ENCODE results near the gene RPL27. TPM values are rescaled to one million over a fixed set of nuclear protein-coding genes. Genes with fewer than 3 reads are reported as not detected.

Gene RPL27
- total and polyA plus RNA-seq, 2 of the 13 experiments (the other 11 are each of a cell fraction or from before 2014, with no cell fraction given) = 1,585 to 5,840 TPM

GRCh38 chr17:43043307-43043706, 45.1 kb downstream of the RPL27 start:
- CTCF ChIA-PET (ENCODE audit: low intra/inter-chr PET ratio, low total read pairs) = no interaction called here
- no peaks in the 10 kb centered on the region for H3K9me3 ChIP-seq (ENCODE audit: low read length)

More at GRCh38 chr17:43043307-43043706, 45.1 kb downstream of the RPL27 start:
- H3K79me2 ChIP-seq (ENCODE audit: insufficient read depth, low read length) = no peaks in the 10 kb centered on the region
- DNase-seq (ENCODE audit: low spot score) (no peak), FAIRE-seq (no peak), ATAC-seq (no peak)
- H4K20me1 ChIP-seq (ENCODE audit: insufficient read depth, low read length) = no peaks in the 10 kb centered on the region
- no peak overlapping the region for H3K4me3 ChIP-seq (replicated peaks in 1 of 3; ENCODE audit: insufficient read depth in 1 of 3, low read depth in 2 of 3, low read length in 3 of 3)
- no TSS peak for BruUV-seq (replicated peaks)
- TF ChIP-seq ZNF724P (CRISPR knock-in tag; IDR thresholded peaks at IDR 0.05; ENCODE audit: borderline replicate concordance) (no peak), ZNF607 (CRISPR knock-in tag; IDR thresholded peaks at IDR 0.05; ENCODE audit: borderline replicate concordance) (no peak), EHMT2 (IDR thresholded peaks at IDR 0.05; ENCODE audit: borderline replicate concordance, low read depth, low read length) (no peak), FLYWCH1 (CRISPR knock-in tag; IDR thresholded peaks at IDR 0.05) (no peak), DMAP1 (CRISPR knock-in tag; IDR thresholded peaks at IDR 0.05) (no peak), ZFX (CRISPR knock-in tag; IDR thresholded peaks at IDR 0.05; ENCODE audit: low read depth) (no peak), TP53 (CRISPR knock-in tag; conservative IDR thresholded peaks at IDR 0.05) (no peak), ZNF792 (CRISPR knock-in tag; IDR thresholded peaks at IDR 0.05) (no peak), ZNF317 (CRISPR knock-in tag; IDR thresholded peaks at IDR 0.05) (no peak), ZNF326 (CRISPR knock-in tag; IDR thresholded peaks at IDR 0.05; ENCODE audit: borderline replicate concordance) (no peak), E2F1 (CRISPR knock-in tag; IDR thresholded peaks at IDR 0.05) (no peak), ZNF598 (CRISPR knock-in tag; IDR thresholded peaks at IDR 0.05; ENCODE audit: borderline replicate concordance) (no peak), ZNF678 (CRISPR knock-in tag; IDR thresholded peaks at IDR 0.05) (no peak), NFATC3 (CRISPR knock-in tag; IDR thresholded peaks at IDR 0.05) (no peak), SALL1 (CRISPR knock-in tag; IDR thresholded peaks at IDR 0.05) (no peak), SOX13 (IDR thresholded peaks at IDR 0.05) (no peak), SOX13 (CRISPR knock-in tag; conservative IDR thresholded peaks at IDR 0.05 in 1 of 2, IDR thresholded peaks at IDR 0.05 in 1 of 2) (no peak), HHEX (CRISPR knock-in tag; IDR thresholded peaks at IDR 0.05) (no peak)
- TF ChIP-seq, protein P1, sequence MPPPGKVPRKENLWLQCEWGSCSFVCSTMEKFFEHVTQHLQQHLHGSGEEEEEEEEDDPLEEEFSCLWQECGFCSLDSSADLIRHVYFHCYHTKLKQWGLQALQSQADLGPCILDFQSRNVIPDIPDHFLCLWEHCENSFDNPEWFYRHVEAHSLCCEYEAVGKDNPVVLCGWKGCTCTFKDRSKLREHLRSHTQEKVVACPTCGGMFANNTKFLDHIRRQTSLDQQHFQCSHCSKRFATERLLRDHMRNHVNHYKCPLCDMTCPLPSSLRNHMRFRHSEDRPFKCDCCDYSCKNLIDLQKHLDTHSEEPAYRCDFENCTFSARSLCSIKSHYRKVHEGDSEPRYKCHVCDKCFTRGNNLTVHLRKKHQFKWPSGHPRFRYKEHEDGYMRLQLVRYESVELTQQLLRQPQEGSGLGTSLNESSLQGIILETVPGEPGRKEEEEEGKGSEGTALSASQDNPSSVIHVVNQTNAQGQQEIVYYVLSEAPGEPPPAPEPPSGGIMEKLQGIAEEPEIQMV (CRISPR knock-in tag; IDR thresholded peaks at IDR 0.05; ENCODE audit: low read depth) = no peak
- TF ChIP-seq, protein P2, sequence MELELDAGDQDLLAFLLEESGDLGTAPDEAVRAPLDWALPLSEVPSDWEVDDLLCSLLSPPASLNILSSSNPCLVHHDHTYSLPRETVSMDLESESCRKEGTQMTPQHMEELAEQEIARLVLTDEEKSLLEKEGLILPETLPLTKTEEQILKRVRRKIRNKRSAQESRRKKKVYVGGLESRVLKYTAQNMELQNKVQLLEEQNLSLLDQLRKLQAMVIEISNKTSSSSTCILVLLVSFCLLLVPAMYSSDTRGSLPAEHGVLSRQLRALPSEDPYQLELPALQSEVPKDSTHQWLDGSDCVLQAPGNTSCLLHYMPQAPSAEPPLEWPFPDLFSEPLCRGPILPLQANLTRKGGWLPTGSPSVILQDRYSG (CRISPR knock-in tag; IDR thresholded peaks at IDR 0.05) = no peak
- TF ChIP-seq, protein P3, sequence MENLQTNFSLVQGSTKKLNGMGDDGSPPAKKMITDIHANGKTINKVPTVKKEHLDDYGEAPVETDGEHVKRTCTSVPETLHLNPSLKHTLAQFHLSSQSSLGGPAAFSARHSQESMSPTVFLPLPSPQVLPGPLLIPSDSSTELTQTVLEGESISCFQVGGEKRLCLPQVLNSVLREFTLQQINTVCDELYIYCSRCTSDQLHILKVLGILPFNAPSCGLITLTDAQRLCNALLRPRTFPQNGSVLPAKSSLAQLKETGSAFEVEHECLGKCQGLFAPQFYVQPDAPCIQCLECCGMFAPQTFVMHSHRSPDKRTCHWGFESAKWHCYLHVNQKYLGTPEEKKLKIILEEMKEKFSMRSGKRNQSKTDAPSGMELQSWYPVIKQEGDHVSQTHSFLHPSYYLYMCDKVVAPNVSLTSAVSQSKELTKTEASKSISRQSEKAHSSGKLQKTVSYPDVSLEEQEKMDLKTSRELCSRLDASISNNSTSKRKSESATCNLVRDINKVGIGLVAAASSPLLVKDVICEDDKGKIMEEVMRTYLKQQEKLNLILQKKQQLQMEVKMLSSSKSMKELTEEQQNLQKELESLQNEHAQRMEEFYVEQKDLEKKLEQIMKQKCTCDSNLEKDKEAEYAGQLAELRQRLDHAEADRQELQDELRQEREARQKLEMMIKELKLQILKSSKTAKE (CRISPR knock-in tag; IDR thresholded peaks at IDR 0.05; ENCODE audit: borderline replicate concordance) = no peak
- H3K9ac ChIP-seq (ENCODE audit: insufficient read depth, low read depth, low read length) = no peak overlapping the region
- H3K36me3 ChIP-seq (replicated peaks in 1 of 2; ENCODE audit: control insufficient read depth in 1 of 2, insufficient read depth in 2 of 2, low read length in 2 of 2) = peaks cover 0 to 6% of the 10 kb centered on the region in 2 experiments; a peak in 1 of 5 replicates
- in situ Hi-C loops (cut with HindIII; ENCODE audit: extremely low pct_ligation_motif_present, low pct_unique_long_range_greater_than_20kb) (no loop called here), intact Hi-C loops (cut with micrococcal nuclease; ENCODE audit: unreplicated experiment) (no loop called here)
- POLR2A ChIA-PET = interaction anchor here (1.9 kb wide), 1 partner anchor 25 kb away, joined by 7 read pairs; no protein-coding TSS in a partner anchor
- H2AFZ ChIP-seq (ENCODE audit: low read length) = no peak overlapping the region
- no peak overlapping the region for H3K27ac ChIP-seq (ENCODE audit: extremely low read length, insufficient read depth, low read length)
- no peak overlapping the region for H3K4me2 ChIP-seq (ENCODE audit: low read depth, low read length)
- H3K4me1 ChIP-seq (ENCODE audit: insufficient read depth, low read length) = peaks cover 27% of the 10 kb centered on the region
- H3K27me3 ChIP-seq (ENCODE audit: control insufficient read depth in 1 of 2, insufficient read depth in 2 of 2, low read length in 2 of 2) = no peaks in the 10 kb centered on the region

Measured in HepG2 (cell line).